Breast epithelium (tissue), 4 donors: ENCODE results near the gene HOXB6. TPM values are rescaled to one million over a fixed set of nuclear protein-coding genes. Genes with fewer than 3 reads are reported as not detected.

Experiments used
- DNase-seq, 2 donors: peaks; one replicate each; pipeline ENCODE4 v3.0.0-alpha.2; 2019; ENCODE audit warnings: low spot score in 2 of 2
- H3K27ac ChIP-seq, 2 donors: fragments of 200-600 bp; sonication (generic) in 1 of 2; one replicate each; pipeline ENCODE4 v1.5.1; 2016 to 2019; ENCODE audit warnings: mild to moderate bottlenecking in 1 of 2
- H3K27me3 ChIP-seq, 2 donors: fragments of 200-600 bp; sonication (generic) in 1 of 2; one replicate each; pipeline versions ENCODE4 v1.5.1 to v1.6.0; 2017 to 2019; ENCODE audit warnings: control low read depth in 1 of 2, mild to moderate bottlenecking in 1 of 2
- H3K36me3 ChIP-seq: fragments of 200-600 bp; one replicate; pipeline ENCODE4 v1.5.1; 2019
- H3K4me1 ChIP-seq, 2 donors: fragments of 200-600 bp; sonication (generic); one replicate each; pipeline ENCODE4 v1.5.1; 2016 to 2019; ENCODE audit warnings: control low read depth in 1 of 2
- H3K4me3 ChIP-seq, 3 donors: fragments of 200-600 bp; sonication (generic); 1 replicate in 2 of 3; 2 replicates in 1 of 3; pipeline ENCODE4 v1.5.1; 2016 to 2019; ENCODE audit warnings: mild to moderate bottlenecking in 3 of 3, moderate library complexity in 2 of 3
- H3K9me3 ChIP-seq, 2 donors: fragments of 200-600 bp; sonication (generic) in 1 of 2; one replicate each; pipeline ENCODE4 v1.5.1; 2016 to 2019; ENCODE audit warnings: control low read depth in 1 of 2
- CTCF ChIP-seq, 3 donors: fragments of 450-650 bp; IDR thresholded peaks; one replicate each; pipeline ENCODE4 v1.5.1; 2016 to 2017; ENCODE audit warnings: antibody characterized with exemption in 3 of 3, mild to moderate bottlenecking in 3 of 3, moderate library complexity in 3 of 3
- POLR2A ChIP-seq: fragments of 450-650 bp; IDR thresholded peaks from one replicate; pipeline ENCODE4 v1.6.1; 2016; ENCODE audit warnings: antibody characterized with exemption, mild to moderate bottlenecking, moderate library complexity
- POLR2AphosphoS5 ChIP-seq, 3 donors: sonication (generic); formaldehyde crosslinking; IDR thresholded peaks; one replicate each; pipeline ENCODE4 v1.6.1; 2017; ENCODE audit warnings: antibody characterized with exemption in 3 of 3
- intact Hi-C: fragments of 100-400 bp; cut with DNase I; formaldehyde crosslinking; loops from one replicate; pipeline ENCODE4 v1.15.1; 2023; ENCODE audit warnings: low total_unique reads
- total RNA-seq, 3 donors: library from RNA; depleted of rRNA; stranded (reverse); fragments of >200 nt; gene quantifications; one replicate each; pipeline ENCODE4 v1.1.0, GENCODE V29; 2016

Gene HOXB6
- 10 to 100 TPM in 2 of 3 donors, 1 to 10 TPM in 1; 1.0 to 24.9 (median 18.2) TPM for total RNA-seq

- Histone ChIP-seq H3K4me3 (peak within 1 kb of the TSS; percentile 28 to 55 (median 52)), H3K27ac (peak within 1 kb of the TSS in 1 of 2 donors; percentile 82), H3K9me3 (no peaks in the 10 kb centered on the region), H3K36me3 (no peaks in the 10 kb centered on the region), H3K27me3 (peaks cover 3 to 97% of the 10 kb centered on the region in 2 donors), H3K4me1 (no peaks in the 10 kb centered on the region)
- intact Hi-C loops, result no loop called here
- no peak for DNase-seq
- no peak for TF ChIP-seq CTCF (IDR thresholded peaks at IDR 0.05)
Measured at GRCh38 chr17:48604770-48605329, at the start of gene HOXB6. Gene HOXB6, minus strand, starts transcription at chr17:48604986. Its CDS starts 6,836 bp downstream, at chr17:48598150.

GRCh38 chr17:48649741-48650140, 45.0 kb upstream of the HOXB6 start:
- DNase-seq, result no peak
- no peak overlapping the region for H3K4me3 ChIP-seq
- no peak overlapping the region for H3K27ac ChIP-seq
- H3K27me3 ChIP-seq, result peaks cover 8 to 52% of the 10 kb centered on the region in 2 donors
- no peaks in the 10 kb centered on the region for H3K9me3 ChIP-seq
- intact Hi-C loops, result no loop called here
- no peaks in the 10 kb centered on the region for H3K36me3 ChIP-seq
- TF ChIP-seq POLR2AphosphoS5 (IDR thresholded peaks at IDR 0.05) (no peak), POLR2A (no peak), CTCF (IDR thresholded peaks at IDR 0.05) (no peak)
- peaks cover 0 to 3% of the 10 kb centered on the region in 2 donors for H3K4me1 ChIP-seq

GRCh38 chr17:48647963-48648245, 43.1 kb upstream of the HOXB6 start:
- Histone ChIP-seq H3K27me3 (peaks cover 8 to 70% of the 10 kb centered on the region in 2 donors), H3K9me3 (no peaks in the 10 kb centered on the region), H3K36me3 (no peaks in the 10 kb centered on the region), H3K4me1 (peaks cover 0 to 3% of the 10 kb centered on the region in 2 donors), H3K4me3 (peak overlapping the region in 2 of 3 donors; percentile 38 to 65), H3K27ac (no peak overlapping the region)
- intact Hi-C loops, result no loop called here
- DNase-seq, result no peak
- no peak for TF ChIP-seq POLR2A
- no peak for TF ChIP-seq CTCF (IDR thresholded peaks at IDR 0.05)
- TF ChIP-seq POLR2AphosphoS5 (IDR thresholded peaks at IDR 0.05), result no peak

GRCh38 chr17:48647103-48647962, 42.5 kb upstream of the HOXB6 start:
- Histone ChIP-seq H3K36me3 (no peaks in the 10 kb centered on the region), H3K27ac (no peak overlapping the region), H3K4me1 (peaks cover 0 to 3% of the 10 kb centered on the region in 2 donors), H3K9me3 (no peaks in the 10 kb centered on the region), H3K27me3 (peaks cover 12 to 76% of the 10 kb centered on the region in 2 donors), H3K4me3 (peak overlapping the region; percentile 38 to 65 (median 40))
- intact Hi-C loops, result no loop called here
- TF ChIP-seq CTCF (IDR thresholded peaks at IDR 0.05), result no peak
- TF ChIP-seq POLR2A, result no peak
- no peak for DNase-seq
